HK-2 (cell line): ENCODE results near the gene TSHZ3.
A peak's percentile ranks its signal among the peaks of the same experiment; 100 is the strongest.

Source experiments
- DNase-seq: peaks from one replicate; pipeline ENCODE4 v3.0.0-alpha.2; 2018; ENCODE audit not compliant: unreplicated experiment

The TSHZ3 gene

DNA sequence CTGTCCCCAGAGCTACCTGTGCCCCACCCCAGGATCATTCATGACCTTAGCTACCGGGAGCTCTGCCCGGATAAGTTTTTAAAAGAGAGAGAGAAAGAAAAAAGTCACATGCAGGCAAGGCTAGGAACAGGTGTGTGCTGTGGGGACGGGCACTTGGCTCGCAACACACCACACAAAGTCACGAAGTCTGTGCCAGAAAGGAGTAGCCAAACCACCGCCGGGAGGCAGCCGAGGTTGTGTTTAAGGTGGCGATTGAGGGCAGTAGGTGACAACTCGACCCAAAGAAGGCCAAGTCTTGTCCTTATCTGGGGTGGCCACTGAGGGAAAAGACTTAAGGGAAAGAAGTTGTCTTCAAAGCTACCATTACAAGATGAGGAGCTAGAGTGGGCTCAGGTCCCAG lies 4.6 kb upstream of the TSHZ3 start:
- no peak for DNase-seq

DNA sequence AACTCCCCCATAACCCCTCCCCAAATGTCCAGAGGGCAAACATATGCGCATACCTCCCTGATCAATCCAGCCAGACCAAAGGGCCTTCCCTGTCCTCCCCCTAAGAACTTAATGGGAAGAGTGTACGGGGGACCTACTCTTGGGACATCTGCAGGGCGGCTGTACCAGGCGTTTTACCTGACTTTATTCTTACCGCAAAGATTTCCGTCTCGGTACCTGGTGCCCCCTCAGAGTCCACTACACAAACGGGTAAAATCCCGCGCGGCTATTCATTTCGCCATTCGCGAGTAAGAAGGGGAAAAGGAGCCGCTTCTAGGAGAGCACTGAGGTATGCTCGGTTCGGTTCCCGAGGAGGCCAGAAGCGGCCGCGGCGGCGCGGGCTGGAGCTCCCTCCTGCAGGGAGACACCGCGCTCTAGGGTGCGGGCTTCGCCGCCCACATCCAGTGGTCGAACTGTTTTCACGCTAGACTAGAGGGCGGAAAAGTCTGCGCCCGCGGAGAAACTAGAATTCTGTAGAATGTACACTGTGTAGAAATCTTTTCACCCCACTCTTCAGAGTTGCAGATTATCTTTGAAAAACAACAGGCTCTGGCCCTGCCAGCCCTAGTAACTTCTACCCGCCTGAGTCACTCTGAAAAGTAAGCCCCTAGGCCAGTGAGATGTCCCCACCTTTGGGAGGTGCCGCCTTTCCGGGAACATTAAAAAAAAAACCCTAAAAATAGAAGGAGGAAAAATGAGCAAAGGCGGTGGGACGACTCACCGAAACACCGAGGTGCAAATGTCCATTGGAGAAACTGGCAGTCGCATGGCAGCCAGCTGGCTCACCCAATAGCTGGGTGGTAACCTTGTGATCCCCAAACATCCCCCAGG lies 3.8 kb upstream of the TSHZ3 start:
- DNase-seq = no peak

DNA sequence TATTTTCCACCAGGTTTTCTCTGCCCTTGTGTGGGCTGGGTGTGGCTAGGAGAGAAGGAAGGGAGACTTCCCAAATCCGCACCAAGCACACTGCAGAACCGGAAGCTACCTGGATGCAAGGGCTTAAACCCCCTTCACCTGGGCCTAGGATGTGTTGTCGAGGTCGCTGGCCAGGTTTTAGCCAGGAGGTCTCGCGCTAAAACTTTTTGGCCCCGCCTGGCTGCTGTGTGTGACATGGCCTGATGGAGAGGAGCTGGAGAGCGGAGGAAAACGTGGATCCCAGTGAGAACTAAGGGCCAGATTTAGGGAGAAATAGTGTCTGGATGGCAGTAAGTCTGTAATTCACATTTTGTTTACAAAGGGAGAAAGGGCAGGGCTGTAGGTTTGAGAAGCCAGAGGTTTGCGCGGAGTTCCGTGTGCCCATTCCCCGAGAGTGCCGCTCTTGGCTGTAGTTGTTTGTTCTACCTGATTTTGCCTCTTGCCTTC lies 3.1 kb upstream of the TSHZ3 start:
- no peak for DNase-seq

DNA sequence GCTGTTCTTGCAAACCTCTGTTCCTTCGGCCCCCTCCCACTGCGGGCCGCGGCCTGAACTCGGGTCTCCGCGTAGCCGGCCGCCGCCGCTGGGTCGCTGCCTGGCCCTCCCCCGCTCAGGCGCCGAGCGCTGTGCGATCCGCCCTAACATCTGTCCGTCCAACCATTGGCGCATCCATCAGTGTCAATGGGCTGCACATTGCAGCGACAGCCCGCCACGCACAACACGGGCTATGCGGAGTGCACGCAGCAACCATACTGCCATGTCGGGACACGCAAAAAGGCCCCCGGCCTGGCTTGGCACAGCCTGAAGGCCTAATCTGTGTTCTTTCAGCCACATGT lies 2.6 kb upstream of the TSHZ3 start:
- no peak for DNase-seq

DNA sequence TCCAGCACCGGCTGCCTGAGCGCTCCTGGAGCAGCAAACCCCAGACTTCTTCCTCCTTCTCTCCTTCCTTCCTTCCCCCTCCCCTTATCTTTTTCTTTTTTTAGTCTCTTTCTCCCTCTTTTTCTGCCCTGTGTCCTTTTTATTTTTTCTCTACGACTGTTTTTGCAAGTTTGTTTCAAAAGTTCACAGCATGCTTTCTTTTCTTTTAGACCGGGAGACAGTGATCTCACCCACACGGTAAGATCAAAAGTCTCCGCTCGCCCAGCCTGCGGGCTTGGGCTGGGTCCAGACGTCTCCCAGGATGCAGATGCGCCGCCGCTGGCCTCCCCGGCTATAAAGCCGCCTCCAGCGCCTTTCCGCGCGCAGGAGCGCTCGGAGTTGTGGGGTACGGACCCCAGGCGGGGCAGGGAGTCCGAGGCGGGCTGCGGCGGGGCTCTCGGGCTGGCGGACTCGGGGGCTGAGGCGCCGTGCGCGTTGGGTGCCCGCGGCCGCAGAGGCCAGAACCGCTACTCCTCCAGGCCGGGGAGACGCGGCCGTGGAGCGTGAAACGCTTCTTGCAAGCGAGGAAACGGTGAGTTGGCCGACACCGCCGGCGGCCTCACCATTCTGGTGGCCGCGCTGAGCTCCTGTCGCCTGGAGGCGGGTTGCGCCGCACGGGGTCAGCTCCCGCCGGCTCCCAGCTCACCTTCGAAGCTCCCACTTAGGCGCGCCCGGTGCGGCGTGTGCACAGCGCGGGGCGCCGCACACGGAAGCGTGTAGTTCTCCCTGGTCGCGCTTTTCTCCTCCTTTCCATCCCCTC lies 2.0 kb upstream of the TSHZ3 start:
- peak; percentile 41 for DNase-seq

DNA sequence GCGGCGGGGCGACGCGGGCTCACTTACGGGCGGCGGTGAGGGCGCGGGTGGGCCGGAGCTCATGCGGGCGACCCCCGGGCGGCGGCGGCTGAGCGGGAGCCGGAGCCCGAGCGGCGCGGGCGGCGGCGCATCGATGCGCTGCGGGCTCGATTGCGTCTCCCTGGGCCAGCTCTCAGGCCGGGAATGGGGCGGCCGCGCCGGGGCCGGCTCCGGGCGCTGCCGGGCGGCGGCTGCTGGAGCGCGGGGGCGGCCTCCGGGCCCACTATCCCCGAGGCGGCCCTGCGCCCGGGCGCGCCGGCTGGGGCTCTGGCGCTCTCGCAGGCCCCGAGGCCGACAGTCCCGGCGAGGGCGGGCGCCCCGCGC lies 1.4 kb upstream of the TSHZ3 start:
- peak; percentile 41 for DNase-seq

DNA sequence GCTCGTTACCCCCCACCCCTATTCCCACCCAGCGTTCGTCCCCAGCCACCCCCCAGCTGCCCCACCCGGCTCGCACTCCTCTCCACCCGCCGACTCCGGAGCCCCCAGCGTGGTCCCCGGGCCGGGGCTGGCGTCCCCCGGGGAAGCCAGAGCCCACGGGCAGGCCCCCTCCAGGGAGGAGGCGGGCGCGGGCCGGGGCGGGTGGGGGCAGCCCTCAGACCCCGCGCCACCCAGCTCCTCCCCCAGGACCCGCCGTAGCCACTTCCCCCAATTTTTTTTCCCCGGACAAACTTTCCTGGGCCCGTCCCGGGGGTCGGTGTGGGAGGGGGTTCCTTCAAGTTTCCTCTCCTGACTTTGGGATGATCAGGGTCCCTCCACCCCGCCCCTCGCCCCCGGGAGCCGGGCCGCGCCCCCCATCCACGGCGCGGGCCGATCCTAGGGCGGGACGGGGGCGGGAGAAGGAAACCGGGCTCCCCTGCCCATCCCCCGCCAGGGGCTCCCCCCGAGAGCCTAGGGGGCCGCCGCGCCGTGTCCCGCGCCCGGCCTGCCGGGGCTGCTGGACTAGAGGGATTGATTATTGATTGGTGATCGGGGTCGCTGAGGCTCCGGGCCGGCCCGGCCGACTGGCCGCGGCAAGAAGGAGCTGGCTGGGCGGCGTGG lies 927 bp upstream of the TSHZ3 start:
- DNase-seq = peak; percentile 10

DNA sequence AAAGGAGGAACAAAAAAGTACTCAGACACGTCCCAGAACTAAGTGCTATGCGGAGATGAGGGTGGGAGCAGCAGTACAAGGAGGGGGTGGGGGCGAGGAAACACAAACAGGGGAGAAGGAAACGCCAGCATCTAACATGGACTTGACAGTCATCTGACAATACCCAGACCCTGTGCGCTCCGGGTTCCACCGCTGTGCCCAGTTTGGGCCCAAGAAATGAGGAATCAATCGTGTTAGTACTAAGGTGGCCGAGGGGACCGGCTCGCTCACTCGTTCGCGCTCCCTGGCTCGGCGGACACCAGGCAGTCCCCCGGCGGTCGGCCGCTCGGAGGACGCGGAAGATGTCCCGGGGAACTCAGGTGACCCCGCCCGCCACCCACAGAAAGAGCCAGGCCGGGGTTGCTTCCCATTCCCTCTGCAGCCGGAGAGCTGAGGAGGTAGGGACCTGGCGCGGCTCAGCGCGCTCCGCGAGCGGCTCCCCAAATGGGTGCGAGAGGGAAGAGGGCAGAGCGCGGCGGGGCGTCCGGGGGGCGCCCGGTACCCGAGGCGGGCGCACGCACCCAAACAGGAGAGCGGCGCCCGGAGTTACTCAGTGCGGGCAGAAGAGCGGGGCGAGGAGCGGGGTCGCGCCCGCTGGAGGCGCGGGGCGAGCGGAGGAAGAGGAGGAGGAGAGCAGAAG lies 616 bp downstream of the TSHZ3 start:
- DNase-seq = no peak

- no peak for DNase-seq
These were observed 1.3 kb downstream of the TSHZ3 start for GRCh38 chr19:31347828-31348392.

DNA sequence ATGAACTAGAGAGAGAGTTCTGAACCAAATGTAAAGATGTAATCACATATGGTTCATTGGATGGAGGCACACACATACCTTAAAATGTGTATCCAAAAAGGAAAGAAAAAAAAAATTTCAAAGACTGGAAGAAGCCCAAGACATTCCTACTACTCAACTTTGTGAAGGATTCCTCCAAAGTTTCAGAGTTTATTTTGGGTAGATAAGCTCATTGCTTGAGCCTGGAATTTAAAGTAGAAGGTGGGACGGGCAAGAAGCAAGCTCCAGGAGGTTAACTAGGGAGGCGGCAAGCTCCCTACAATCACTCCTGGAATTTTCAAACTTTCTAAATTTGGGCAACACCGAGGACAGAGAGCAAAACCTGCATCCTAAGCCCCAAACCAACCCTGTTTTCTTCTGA lies 1.9 kb downstream of the TSHZ3 start:
- no peak for DNase-seq

GRCh38 chr19:31346184-31347059 lies 2.8 kb downstream of the TSHZ3 start:
- no peak for DNase-seq

- no peak for DNase-seq
These were observed 4.8 kb downstream of the TSHZ3 start for GRCh38 chr19:31344403-31344802.

GRCh38 chr19:31342926-31343325 lies 6.3 kb downstream of the TSHZ3 start:
- DNase-seq = no peak

DNA sequence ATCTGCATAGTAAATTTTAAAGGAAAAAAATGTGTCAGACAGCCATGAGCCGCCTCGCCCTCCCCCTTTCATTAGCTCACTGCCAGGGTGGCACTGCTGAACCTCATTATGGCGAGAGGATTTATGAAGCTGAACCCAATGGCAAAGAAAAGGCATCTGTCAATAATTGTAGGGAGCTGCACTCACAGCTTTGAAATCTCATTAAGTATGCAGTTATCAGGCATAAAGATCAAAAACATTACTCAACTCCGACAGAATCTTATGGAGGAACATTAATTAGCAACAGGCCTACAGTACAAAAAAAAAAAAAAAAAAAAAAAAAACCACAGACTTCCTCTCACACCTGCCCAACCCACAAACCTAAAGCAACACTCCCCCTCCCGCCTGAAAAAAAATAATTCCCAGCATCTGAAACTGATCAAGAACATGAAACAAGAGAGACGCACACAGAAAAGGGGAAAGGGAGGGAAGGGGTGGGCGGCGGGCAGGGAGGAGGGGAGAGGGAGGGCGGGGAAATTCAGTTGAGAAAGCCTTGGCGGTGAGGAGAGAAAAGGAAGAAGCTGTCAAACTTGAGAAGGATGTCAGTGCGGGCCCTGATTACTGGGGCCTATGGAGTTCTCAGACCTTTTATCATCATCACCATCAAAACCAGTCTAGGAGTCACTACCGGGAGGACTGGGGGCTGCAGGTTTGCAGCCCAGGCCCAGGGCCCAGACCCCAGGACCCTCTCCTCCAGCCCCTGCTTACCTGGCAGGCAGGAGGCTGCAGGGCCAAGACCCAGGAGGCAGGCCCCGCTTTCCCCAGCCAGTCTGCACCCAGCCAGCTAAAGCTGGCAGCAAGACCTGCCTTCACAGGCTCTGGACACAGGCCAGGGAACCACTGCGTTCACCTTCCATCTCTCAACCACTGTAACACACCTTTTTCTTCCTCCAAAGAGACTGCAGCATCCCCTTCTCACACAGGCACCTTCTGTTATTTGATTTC lies 8.9 kb downstream of the TSHZ3 start:
- no peak for DNase-seq

- DNase-seq = no peak
These were observed 9.8 kb downstream of the TSHZ3 start for GRCh38 chr19:31339411-31339810.

DNA sequence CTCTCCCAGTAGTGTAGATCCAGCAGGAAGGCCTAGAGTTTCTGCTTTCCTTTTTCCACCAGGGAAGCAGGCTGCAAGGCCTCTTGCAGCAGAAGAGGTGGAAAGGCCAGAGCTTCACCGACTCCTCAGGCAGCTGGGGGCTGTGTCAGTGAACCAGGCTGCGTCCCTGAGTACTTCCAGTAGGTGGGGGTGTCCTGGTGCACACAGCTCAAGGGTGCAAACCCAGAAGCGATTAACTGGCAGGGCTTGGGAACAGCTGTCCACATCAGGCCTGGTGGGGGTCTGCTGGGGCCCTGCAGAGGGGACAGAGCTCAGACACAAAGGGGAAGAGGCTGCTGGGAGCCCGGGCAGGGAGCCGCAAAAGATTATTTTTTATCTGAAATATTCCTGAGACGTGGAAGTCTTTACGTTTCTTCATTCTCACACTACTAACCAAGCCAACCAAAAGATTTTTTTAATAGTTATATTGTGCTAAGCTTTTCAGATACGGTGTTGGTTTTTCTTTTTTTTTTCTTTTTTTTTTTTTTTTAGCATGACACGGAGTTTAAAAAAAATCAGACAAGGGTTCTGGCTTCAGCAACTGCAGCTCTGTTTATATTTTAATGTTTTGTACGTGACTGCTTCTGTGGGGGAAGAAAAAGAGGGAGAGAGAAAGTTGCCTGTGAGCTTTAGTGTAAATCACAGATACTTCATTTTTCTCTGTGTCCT lies 11.0 kb downstream of the TSHZ3 start:
- DNase-seq = no peak

GRCh38 chr19:31337008-31337914 lies 12.0 kb downstream of the TSHZ3 start:
- DNase-seq = no peak

DNA sequence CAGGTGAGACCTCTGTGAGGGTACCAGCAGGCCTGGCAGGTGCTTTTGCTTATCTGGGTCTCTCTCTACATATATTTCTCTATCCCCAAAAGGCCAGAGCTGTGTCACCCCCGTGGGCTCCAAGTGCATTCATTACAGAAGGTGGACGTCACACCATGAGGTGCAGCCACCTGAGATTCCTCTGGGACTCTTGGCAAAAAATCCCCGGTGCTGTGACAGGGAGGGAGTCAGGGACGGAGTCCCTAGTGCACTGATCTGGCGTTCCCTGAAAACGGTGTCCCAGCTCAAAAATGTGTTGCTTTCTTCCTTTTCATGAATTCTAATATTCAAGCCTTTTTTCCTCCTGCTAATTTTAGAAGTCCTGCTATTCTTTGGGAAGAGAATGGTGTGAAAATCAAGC lies 13.5 kb downstream of the TSHZ3 start:
- no peak for DNase-seq
